B cell (primary cell): ENCODE measurements around the gene CCNI. TPM values are rescaled to one million over a fixed set of nuclear protein-coding genes. Genes with fewer than 3 reads are reported as not detected.
"Not testable (repeated sequence)": the region's sequence is repeated elsewhere in the genome, so short reads cannot be mapped to it uniquely, and the experiment has no call there.

Source experiments
- ATAC-seq: fragments of 200-7000 bp; cut with Tn5 transposase; one replicate; pipeline ENCODE4 v1.10.0; 2021; ENCODE audit warnings: low read depth, mild to moderate bottlenecking, moderate number of reproducible peaks, moderate library complexity
- CTCF ChIA-PET: fragments of 350-600 bp; sonication (Branson Sonifier 250); formaldehyde crosslinking; loops from one replicate; lab custom pipeline; 2021; ENCODE audit warnings: antibody characterized with exemption, inconsistent platforms; lab: Charles Lee
- POLR2A ChIA-PET: fragments of 350-600 bp; sonication (Branson Sonifier 250); formaldehyde crosslinking; loops from one replicate; lab custom pipeline; 2021; ENCODE audit warnings: antibody characterized with exemption; lab: Charles Lee
- DNase-seq: peaks from one replicate; pipeline ENCODE4 v3.0.0; 2013
- H2AFZ ChIP-seq: 2 replicates; pipeline ENCODE4 v1.6.1; 2012; ENCODE audit warnings: mild to moderate bottlenecking, low read depth, low read length; ENCODE audit not compliant: insufficient read depth, poor library complexity, severe bottlenecking
- H3K27ac ChIP-seq, 2 donors: 1 replicate in 1 of 2; 2 replicates in 1 of 2; pipeline ENCODE4 v1.5.1; 2012 to 2013; ENCODE audit warnings: low read length in 2 of 2, mild to moderate bottlenecking in 2 of 2, moderate library complexity in 1 of 2
- H3K27me3 ChIP-seq, 4 experiments: fragments of 200-600 bp in 1 of 4; sonication (generic) in 1 of 4; replicated peaks in 1 of 4; 1 replicate in 2 of 4; 2 replicates in 2 of 4; pipeline versions ENCODE4 v1.6.1 to v1.7.0; 2013 to 2016; ENCODE audit warnings: low read length in 3 of 4, mild to moderate bottlenecking in 2 of 4, mixed read lengths in 1 of 4, moderate library complexity in 1 of 4; ENCODE audit not compliant: insufficient read depth in 4 of 4, control insufficient read depth in 3 of 4; ENCODE audit errors: control extremely low read depth in 1 of 4
- H3K36me3 ChIP-seq, 2 experiments: replicated peaks in 1 of 2; 1 replicate in 1 of 2; 2 replicates in 1 of 2; pipeline versions ENCODE4 v1.6.1 to v1.7.1; 2013; ENCODE audit warnings: low read length in 1 of 2; ENCODE audit not compliant: insufficient read depth in 2 of 2, control insufficient read depth in 1 of 2; ENCODE audit errors: control extremely low read depth in 1 of 2, extremely low read depth in 1 of 2
- H3K4me1 ChIP-seq, 2 donors: fragments of 200-600 bp in 1 of 2; sonication (generic) in 1 of 2; 1 replicate in 1 of 2; 2 replicates in 1 of 2; pipeline versions ENCODE4 v1.5.1 to v1.6.1; 2013 to 2017; ENCODE audit warnings: low read length in 2 of 2; ENCODE audit not compliant: control insufficient read depth in 2 of 2, insufficient read depth in 2 of 2
- H3K4me2 ChIP-seq: replicated peaks from 2 replicates; pipeline ENCODE3; 2012; ENCODE audit warnings: mild to moderate bottlenecking, low read depth, low read length; ENCODE audit not compliant: poor library complexity, severe bottlenecking
- H3K4me3 ChIP-seq, 5 experiments: fragments of 200-600 bp in 1 of 5; sonication (generic) in 1 of 5; 1 replicate in 3 of 5; 2 replicates in 2 of 5; pipeline versions ENCODE4 v1.5.1 to v1.7.0; 2011 to 2016; ENCODE audit warnings: low read length in 4 of 5, mild to moderate bottlenecking in 4 of 5, low read depth in 2 of 5, control low read depth in 1 of 5, moderate library complexity in 1 of 5; ENCODE audit not compliant: insufficient read depth in 1 of 5; ENCODE audit errors: control extremely low read depth in 1 of 5, extremely low read depth in 1 of 5
- H3K79me2 ChIP-seq: fragments of 200-600 bp; sonication (generic); one replicate; pipeline ENCODE4 v1.6.0; 2016; ENCODE audit warnings: low read length; ENCODE audit not compliant: control insufficient read depth, insufficient read depth
- H3K9ac ChIP-seq: fragments of 200-600 bp; sonication (generic); 2 replicates; pipeline ENCODE4 v1.6.1; 2017; ENCODE audit warnings: mild to moderate bottlenecking, low read length, moderate library complexity
- H3K9me3 ChIP-seq, 3 donors: one replicate each; pipeline versions ENCODE4 v1.6.1 to v1.7.1; 2013; ENCODE audit warnings: low read length in 2 of 3; ENCODE audit not compliant: control insufficient read depth in 2 of 3, insufficient read depth in 1 of 3; ENCODE audit errors: control extremely low read depth in 1 of 3
- H4K20me1 ChIP-seq: 2 replicates; pipeline ENCODE4 v1.6.0; 2012; ENCODE audit warnings: mild to moderate bottlenecking, low read length; ENCODE audit not compliant: insufficient read depth, control insufficient read depth, poor library complexity, severe bottlenecking
- H3K27ac Mint-ChIP-seq: one replicate; pipeline ENCODE4 v1.8.0; 2021; ENCODE audit warnings: mixed read lengths
- H3K27me3 Mint-ChIP-seq: one replicate; pipeline ENCODE4 v1.8.0; 2021; ENCODE audit warnings: mixed read lengths
- H3K4me1 Mint-ChIP-seq: one replicate; pipeline ENCODE4 v1.8.0; 2021; ENCODE audit warnings: mixed read lengths
- H3K4me3 Mint-ChIP-seq: one replicate; pipeline ENCODE4 v1.8.0; 2021; ENCODE audit warnings: mixed read lengths
- H3K9me3 Mint-ChIP-seq: one replicate; pipeline ENCODE4 v1.8.0; 2022; ENCODE audit warnings: mixed read lengths; ENCODE audit not compliant: insufficient read depth
- EZH2 ChIP-seq: IDR thresholded peaks from 2 replicates; pipeline ENCODE4 v1.6.1; 2012; ENCODE audit warnings: borderline replicate concordance, low read depth, mild to moderate bottlenecking, moderate library complexity, low read length; ENCODE audit not compliant: insufficient read depth, poor library complexity, severe bottlenecking
- whole genome bisulfite sequencing: methylation state at CpG from one replicate; pipeline ENCODE4 v1.1.5; 2013; ENCODE audit warnings: missing lambda C conversion rate; ENCODE audit not compliant: insufficient coverage; 5-methylcytosine and 5-hydroxymethylcytosine counted together
- intact Hi-C: fragments of 100-400 bp; cut with micrococcal nuclease; formaldehyde crosslinking; loops from one replicate; pipeline ENCODE4 v1.10.0; 2022
- polyA plus RNA-seq: library from polyadenylated mRNA; depleted of rRNA; stranded (reverse); fragments of >200 nt; gene quantifications from 2 replicates; pipeline ENCODE4 v1.2.3, GENCODE V29; 2012
- total RNA-seq, 2 donors: library from RNA; stranded (reverse); fragments of 120-200 nt in 1 of 2; gene quantifications; 1 replicate in 1 of 2; 2 replicates in 1 of 2; pipeline versions ENCODE4 v1.2.3 to v1.2.4, GENCODE V29; 2013 to 2022
- TF ChIP-seq, protein P1 (sequence below): fragments of 200-600 bp; IDR thresholded peaks from one replicate; pipeline ENCODE4 v1.8.0; 2022; ENCODE audit warnings: antibody characterized with exemption, mild to moderate bottlenecking

Gene CCNI
- total and polyA plus RNA-seq, 2 donors (not counting 1 experiment from before 2014, with no cell fraction given) = 95.1 to 314 TPM

- ChIA-PET CTCF (interaction anchor here (9.6 kb wide), 1 partner anchor 163 kb away, joined by 101 read pairs; no protein-coding TSS in a partner anchor), POLR2A (no interaction called here)
- Histone ChIP-seq H3K36me3 (peaks cover 0 to 6% of the 10 kb centered on the region in 2 experiments), H3K4me2 (no peak overlapping the region), H2AFZ (no peak overlapping the region), H3K4me3 (no peak overlapping the region), H3K27me3 (no peaks in the 10 kb centered on the region), H3K79me2 (no peaks in the 10 kb centered on the region), H3K9ac (no peak overlapping the region), H3K9me3 (no peaks in the 10 kb centered on the region), H4K20me1 (no peaks in the 10 kb centered on the region), H3K27ac (no peak overlapping the region), H3K4me1 (peaks cover 11 to 12% of the 10 kb centered on the region in 2 donors)
- whole genome bisulfite sequencing = no CpG with 5 or more reads among the region's 2 CpGs
- H3K27ac Mint-ChIP-seq = no peak overlapping the region
- peaks cover 20% of the 10 kb centered on the region for H3K4me1 Mint-ChIP-seq
- H3K9me3 Mint-ChIP-seq = no peaks in the 10 kb centered on the region
- intact Hi-C loops = loop anchor here (5.0 to 10.0 kb wide), 2 partner anchors 85 to 607 kb away; no protein-coding TSS in a partner anchor
- DNase-seq (no peak), ATAC-seq (no peak)
- no peak overlapping the region for H3K4me3 Mint-ChIP-seq
- TF ChIP-seq, protein P1, sequence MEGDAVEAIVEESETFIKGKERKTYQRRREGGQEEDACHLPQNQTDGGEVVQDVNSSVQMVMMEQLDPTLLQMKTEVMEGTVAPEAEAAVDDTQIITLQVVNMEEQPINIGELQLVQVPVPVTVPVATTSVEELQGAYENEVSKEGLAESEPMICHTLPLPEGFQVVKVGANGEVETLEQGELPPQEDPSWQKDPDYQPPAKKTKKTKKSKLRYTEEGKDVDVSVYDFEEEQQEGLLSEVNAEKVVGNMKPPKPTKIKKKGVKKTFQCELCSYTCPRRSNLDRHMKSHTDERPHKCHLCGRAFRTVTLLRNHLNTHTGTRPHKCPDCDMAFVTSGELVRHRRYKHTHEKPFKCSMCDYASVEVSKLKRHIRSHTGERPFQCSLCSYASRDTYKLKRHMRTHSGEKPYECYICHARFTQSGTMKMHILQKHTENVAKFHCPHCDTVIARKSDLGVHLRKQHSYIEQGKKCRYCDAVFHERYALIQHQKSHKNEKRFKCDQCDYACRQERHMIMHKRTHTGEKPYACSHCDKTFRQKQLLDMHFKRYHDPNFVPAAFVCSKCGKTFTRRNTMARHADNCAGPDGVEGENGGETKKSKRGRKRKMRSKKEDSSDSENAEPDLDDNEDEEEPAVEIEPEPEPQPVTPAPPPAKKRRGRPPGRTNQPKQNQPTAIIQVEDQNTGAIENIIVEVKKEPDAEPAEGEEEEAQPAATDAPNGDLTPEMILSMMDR = no peak
- no peak for TF ChIP-seq EZH2
- H3K27me3 Mint-ChIP-seq = no peaks in the 10 kb centered on the region
These were observed 36.0 kb downstream of the CCNI start for GRCh38 chr4:77039796-77040195.

DNA sequence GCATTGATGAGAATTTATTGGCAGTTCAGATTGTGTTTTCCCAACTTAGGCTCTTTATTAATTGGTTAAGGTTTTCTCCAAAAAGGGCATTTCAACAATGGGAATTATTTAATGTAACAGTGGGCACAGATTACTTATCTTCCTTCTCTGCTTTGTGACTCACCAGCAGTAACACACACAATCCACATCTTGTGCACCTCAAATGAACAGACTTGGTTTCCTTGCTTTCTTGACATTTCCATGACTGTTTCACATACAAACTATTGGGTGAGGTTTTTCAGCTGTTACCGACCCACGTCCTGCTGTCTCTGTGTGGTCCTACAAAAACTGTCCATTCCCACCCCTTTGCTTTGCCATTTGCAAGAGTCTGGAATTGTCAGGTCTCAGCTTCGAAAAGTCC is 38.1 kb downstream of the CCNI start:
- no peaks in the 10 kb centered on the region for H3K9me3 Mint-ChIP-seq

DNA sequence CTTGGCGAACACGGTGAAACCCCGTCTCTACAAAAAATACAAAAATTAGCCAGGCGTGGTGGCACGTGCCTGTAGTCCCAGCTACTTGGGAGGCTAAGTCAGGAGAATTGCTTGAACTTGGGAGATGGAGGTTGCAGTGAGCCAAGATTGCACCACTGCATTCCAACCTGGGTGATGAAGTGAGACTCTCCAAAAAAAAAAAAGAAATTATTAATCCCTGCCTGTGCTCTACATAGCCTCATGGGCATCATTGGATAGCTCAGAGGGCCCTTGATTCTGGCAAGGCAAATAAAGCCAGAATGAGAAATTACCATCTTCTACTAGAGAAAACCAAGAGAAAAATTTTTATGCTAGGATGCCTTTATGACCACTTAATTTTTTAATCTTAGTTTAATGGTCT is 38.6 kb downstream of the CCNI start:
- DNase-seq, H3K36me3 ChIP-seq, POLR2A ChIA-PET, H3K9ac ChIP-seq, ATAC-seq, H3K27me3 Mint-ChIP-seq, H3K27me3 ChIP-seq, H3K27ac ChIP-seq, H3K27ac Mint-ChIP-seq, H3K79me2 ChIP-seq, H4K20me1 ChIP-seq, H3K9me3 Mint-ChIP-seq, intact Hi-C loops, H3K4me3 Mint-ChIP-seq, H3K9me3 ChIP-seq, H3K4me2 ChIP-seq, H2AFZ ChIP-seq, H3K4me3 ChIP-seq: not testable (repeated sequence)
- H3K4me1 Mint-ChIP-seq = peaks cover 16% of the 10 kb centered on the region
- CTCF ChIA-PET = interaction anchor here (1.0 kb wide), 1 partner anchor 15 kb away, joined by 3 read pairs; no protein-coding TSS in a partner anchor
- peaks cover 11 to 12% of the 10 kb centered on the region in 2 donors for H3K4me1 ChIP-seq
- 100% methylated on average over 2 of the region's 5 CpGs for WGBS

More for the DNA sequence above, 38.1 kb downstream of the CCNI start:
- Mint-ChIP-seq H3K27ac (no peak overlapping the region), H3K27me3 (no peaks in the 10 kb centered on the region), H3K4me3 (no peak overlapping the region), H3K4me1 (peaks cover 16% of the 10 kb centered on the region)
- H3K36me3 ChIP-seq = peaks cover 0 to 6% of the 10 kb centered on the region in 2 experiments
- peaks cover 11 to 12% of the 10 kb centered on the region in 2 donors for H3K4me1 ChIP-seq
- H3K79me2 ChIP-seq = no peaks in the 10 kb centered on the region
- H3K4me2 ChIP-seq = no peak overlapping the region
- ATAC-seq (no peak), DNase-seq (no peak)
- no peak overlapping the region for H3K4me3 ChIP-seq
- H3K9ac ChIP-seq = no peak overlapping the region
- intact Hi-C loops = no loop called here
- POLR2A ChIA-PET = no interaction called here
- TF ChIP-seq EZH2 = no peak
- TF ChIP-seq, protein P1 = no peak
- H2AFZ ChIP-seq = no peak overlapping the region
- WGBS = no CpG with 5 or more reads among the region's 3 CpGs
- no peaks in the 10 kb centered on the region for H3K9me3 ChIP-seq
- H3K27me3 ChIP-seq = no peaks in the 10 kb centered on the region
- H4K20me1 ChIP-seq = no peaks in the 10 kb centered on the region
- H3K27ac ChIP-seq = no peak overlapping the region
- CTCF ChIA-PET = interaction anchor here (1.0 kb wide), 1 partner anchor 14 kb away, joined by 3 read pairs; no protein-coding TSS in a partner anchor
